Activated CD8-positive, alpha-beta memory T cell treated with anti-CD3 and anti-CD28 coated beads, Interleukin-2, amount 50 U/mL, for 1 hour (primary cell): ENCODE measurements around the gene GDAP1L1.
"Not testable (repeated sequence)": the region's sequence is repeated elsewhere in the genome, so short reads cannot be mapped to it uniquely, and the experiment has no call there.

Source experiments
- DNase-seq: peaks from one replicate; pipeline ENCODE4 v3.0.0-alpha.2; 2020; ENCODE audit errors: extremely low read depth

Gene GDAP1L1

DNA sequence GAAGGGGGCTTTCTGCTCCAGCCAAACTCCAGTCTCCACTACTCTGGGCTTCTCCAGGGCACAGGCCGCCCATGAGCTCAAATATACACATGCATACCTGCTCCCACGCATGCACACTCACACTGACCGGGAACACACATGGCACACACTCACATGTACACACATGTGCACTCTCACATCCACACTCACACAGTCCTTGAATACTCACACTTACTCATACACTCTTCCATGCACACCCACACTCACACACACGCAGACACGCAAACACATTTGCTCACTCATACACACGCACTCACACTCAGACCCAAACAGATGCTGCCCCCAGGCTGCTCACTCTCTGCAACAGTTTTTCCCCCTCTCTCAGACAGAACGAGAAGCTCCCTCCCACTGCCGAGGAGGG, 7.0 kb downstream of the GDAP1L1 start:
- DNase-seq = no peak

DNA sequence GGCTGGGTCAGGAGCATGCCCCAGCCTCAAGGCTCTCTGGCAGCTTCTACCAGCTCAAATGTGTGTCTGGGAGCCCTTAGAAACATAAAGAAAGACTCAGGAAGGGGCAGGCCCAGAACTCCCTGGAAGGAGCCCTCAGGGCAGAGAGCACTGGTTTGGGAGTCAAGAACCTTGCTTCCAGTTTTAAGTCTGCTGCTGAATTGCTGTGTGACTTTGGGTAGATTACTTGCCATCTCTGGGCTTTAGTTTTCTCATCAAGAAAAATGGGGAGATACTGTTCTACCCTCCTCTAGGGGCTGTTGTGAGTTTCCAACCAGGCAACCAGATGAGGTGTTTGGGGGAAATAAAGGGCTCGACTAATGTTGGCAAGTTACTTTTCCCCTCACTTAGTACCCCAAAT, 8.8 kb downstream of the GDAP1L1 start:
- no peak for DNase-seq

DNA sequence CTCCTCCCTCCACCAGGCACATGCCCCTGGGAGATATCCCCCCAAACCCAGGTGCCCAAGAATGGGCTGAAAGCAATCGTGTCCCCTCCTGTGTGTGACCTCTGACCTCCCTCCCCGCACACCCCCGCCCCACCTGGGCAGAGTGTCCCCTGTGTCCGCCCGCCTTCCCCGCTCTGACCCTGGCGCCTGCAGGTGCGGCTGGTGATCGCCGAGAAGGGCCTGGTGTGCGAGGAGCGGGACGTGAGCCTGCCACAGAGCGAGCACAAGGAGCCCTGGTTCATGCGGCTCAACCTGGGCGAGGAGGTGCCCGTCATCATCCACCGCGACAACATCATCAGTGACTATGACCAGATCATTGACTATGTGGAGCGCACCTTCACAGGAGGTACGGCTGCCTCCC, 9.9 kb downstream of the GDAP1L1 start:
- no peak for DNase-seq

DNA sequence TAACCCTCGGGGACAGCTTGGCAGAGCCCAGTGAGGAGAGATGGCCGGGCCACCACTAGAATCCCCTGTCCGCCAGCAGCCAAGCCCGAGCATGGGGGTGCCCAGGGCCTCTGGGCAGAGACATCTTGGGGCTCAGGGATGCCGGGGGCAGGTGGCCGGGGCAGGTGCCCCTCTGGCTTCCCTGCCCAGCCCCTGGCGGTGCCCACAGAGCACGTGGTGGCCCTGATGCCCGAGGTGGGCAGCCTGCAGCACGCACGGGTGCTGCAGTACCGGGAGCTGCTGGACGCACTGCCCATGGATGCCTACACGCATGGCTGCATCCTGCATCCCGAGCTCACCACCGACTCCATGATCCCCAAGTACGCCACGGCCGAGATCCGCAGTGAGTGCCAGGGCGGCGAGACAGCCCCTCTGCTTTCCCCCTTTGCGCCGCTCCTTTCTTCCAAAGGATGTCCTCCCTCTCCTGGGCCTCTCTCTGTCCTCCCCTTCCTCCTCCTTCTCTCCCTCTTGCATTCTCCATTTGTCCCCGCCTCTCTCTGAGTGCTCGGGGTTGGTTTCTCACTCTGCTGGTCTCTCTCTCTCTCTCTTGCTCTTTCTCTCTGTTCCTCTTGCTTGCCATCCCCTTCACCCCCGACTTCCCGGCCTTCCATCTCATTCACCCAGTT, 11.2 kb downstream of the GDAP1L1 start:
- DNase-seq = no peak

- DNase-seq = no peak
Observed at GRCh38 chr20:44264287-44264686, 17.2 kb downstream of the GDAP1L1 start.

- no peak for DNase-seq
Observed at GRCh38 chr20:44268802-44269201, 21.7 kb downstream of the GDAP1L1 start.

GRCh38 chr20:44271915-44272663, 25.0 kb downstream of the GDAP1L1 start:
- no peak for DNase-seq

- no peak for DNase-seq
Observed at GRCh38 chr20:44273231-44274215, 26.4 kb downstream of the GDAP1L1 start.

- DNase-seq = no peak
Observed at GRCh38 chr20:44274303-44275017, 27.4 kb downstream of the GDAP1L1 start.

DNA sequence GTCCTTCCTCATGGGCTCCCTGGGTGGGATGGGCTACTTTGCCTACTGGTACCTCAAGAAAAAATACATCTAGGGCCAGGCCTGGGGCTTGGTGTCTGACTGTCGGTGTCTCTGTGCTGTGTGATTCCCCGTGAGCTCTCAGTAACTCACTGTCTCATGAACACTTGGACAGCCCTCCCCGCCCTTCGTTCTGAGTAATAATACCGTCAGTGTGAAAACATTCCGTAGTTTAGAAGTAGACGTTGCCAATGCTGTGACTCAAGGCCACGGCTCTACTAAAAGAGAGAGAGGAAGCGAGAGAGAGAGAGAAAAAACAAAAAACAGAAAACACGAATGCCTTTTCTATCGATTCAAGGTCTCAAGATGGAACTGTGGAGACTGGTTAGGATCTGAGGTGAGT, 32.1 kb downstream of the GDAP1L1 start:
- no peak for DNase-seq

- no peak for DNase-seq
Observed at GRCh38 chr20:44280387-44280786, 33.3 kb downstream of the GDAP1L1 start.

GRCh38 chr20:44282192-44282591, 35.1 kb downstream of the GDAP1L1 start:
- no peak for DNase-seq

GRCh38 chr20:44284032-44284431, 36.9 kb downstream of the GDAP1L1 start:
- DNase-seq = no peak

- DNase-seq = no peak
Observed at GRCh38 chr20:44287272-44288097, 40.4 kb downstream of the GDAP1L1 start.

DNA sequence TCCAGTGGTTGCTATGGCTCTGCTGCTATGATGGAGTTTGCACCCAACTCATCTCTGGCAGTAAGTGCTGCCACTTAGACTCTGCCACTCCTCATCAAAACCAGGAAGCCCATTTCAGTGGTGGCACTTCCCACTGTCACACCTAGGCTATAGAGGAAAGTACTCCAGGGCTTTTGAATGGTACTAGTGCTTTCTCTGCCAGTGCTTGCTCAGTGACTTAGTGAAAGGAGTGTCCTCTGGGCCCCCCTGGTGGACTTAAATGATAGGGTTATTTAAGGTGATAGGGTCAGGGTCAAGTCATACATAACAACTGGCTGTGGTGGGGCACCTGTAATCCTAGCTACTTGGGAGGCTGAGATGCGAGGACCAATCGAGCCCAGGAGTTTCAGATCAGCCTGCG, 41.1 kb downstream of the GDAP1L1 start:
- DNase-seq = no peak

DNA sequence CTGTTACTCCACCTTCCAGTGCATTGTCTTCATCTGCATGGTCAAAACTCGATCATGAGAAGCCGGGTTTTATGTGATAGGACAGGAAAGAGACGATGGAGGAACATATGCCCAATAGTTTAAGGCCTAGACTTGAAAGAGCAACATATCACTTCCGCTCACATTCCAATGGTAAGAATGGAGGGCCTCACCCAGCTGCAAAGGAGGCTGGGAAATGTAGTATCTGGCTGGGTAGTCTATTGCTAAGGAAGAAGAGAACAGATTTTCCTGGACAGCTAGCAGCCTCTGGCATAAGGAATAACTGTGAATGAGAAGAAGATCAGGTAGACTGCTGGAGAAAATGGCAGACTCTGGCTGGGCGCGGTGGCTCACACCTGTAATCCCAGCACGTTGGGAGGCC, 44.6 kb downstream of the GDAP1L1 start:
- DNase-seq = no peak

DNA sequence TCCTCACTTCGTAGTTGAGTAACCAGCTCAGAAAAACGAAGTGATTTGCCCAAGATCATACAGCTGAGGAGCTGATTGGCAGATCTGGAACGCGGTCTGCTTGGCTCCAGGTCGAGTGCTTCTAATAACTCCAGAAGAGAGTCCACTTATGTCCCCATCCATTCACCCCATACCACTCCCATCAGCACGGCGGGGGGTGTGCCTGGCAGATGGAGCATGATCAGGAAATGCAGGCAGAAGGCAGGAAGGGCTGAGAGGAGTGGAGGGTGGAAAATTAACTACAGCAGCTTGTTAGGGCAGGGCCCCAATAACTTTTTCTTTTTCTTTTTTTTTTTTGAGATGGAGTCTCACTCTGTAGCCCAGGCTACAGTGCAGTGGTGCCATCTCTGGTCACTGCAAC, 48.9 kb downstream of the GDAP1L1 start:
- no peak for DNase-seq

- DNase-seq = no peak
Observed at GRCh38 chr20:44297721-44298120, 50.6 kb downstream of the GDAP1L1 start.

DNA sequence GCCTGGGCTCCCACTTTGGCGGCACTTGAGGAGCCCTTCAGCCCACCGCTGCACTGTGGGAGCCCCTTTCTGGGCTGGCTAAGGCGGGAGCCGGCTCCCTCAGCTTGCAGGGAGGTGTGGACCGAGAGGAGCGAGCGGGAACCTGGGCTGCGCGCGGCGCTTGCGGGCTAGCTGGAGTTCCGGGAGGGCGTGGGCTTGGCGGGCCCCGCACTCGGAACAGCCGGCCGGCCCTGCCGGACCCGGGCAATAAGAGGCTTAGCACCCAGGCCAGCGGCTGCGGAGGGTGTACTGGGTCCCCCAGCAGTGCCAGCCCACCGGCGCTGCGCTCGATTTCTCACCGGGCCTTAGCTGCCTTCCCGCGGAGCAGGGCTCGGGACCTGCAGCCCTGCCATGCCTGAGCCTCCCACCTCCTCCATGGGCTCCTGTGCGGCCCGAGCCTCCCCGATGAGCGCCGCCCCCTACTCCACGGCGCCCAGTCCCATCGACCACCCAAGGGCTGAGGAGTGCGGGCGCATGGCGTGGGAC, 52.0 kb downstream of the GDAP1L1 start:
- not testable (repeated sequence) for DNase-seq

- DNase-seq = no peak
Observed at GRCh38 chr20:44301285-44301684, 54.2 kb downstream of the GDAP1L1 start.
